IMR-90 (cell line): ENCODE data around the gene LRRC75A. TPM values are rescaled to one million over a fixed set of nuclear protein-coding genes. Genes with fewer than 3 reads are reported as not detected.

Experiments used
- ATAC-seq: fragments of 200-7000 bp; cut with Tn5 transposase; 2 replicates; pipeline ENCODE4 v1.9.1; 2020; ENCODE audit warnings: low read depth, mild to moderate bottlenecking, moderate library complexity
- BruUV-seq: library from RNA; stranded (reverse); fragments of 400-500 nt; replicated peaks from 2 replicates; lab custom pipeline; 2021; lab: Mats Ljungman, UMichigan
- CTCF ChIA-PET: fragments of 300-600 bp; formaldehyde crosslinking; extraction: SDS; loops from one replicate; lab custom pipeline; 2021; ENCODE audit warnings: antibody characterized with exemption; lab: Yijun Ruan, JAX
- POLR2A ChIA-PET: fragments of 300-600 bp; sonication (Branson Sonifier 250); formaldehyde crosslinking; loops from one replicate; lab custom pipeline; 2022; ENCODE audit warnings: antibody characterized with exemption; ENCODE audit not compliant: unreplicated experiment; lab: Charles Lee
- DNase-seq: peaks from one replicate; pipeline ENCODE4 v3.0.0; 2013
- H2AFZ ChIP-seq: replicated peaks from 2 replicates; pipeline ENCODE3; 2013; ENCODE audit warnings: low read length, mild to moderate bottlenecking; ENCODE audit not compliant: poor library complexity
- H2AK5ac ChIP-seq: 2 replicates; pipeline ENCODE4 v1.6.1; 2013; ENCODE audit warnings: low read depth, low read length, inconsistent platforms
- H2AK9ac ChIP-seq: replicated peaks from 2 replicates; pipeline ENCODE3; 2013; ENCODE audit warnings: mild to moderate bottlenecking, low read depth, low read length, moderate library complexity; ENCODE audit not compliant: poor library complexity
- H2BK120ac ChIP-seq: 2 replicates; pipeline ENCODE4 v1.6.1; 2013; ENCODE audit warnings: low read depth, low read length, inconsistent platforms
- H2BK15ac ChIP-seq: 3 replicates; pipeline ENCODE4 v1.6.1; 2013; ENCODE audit warnings: low read depth, low read length, inconsistent platforms
- H2BK20ac ChIP-seq: 2 replicates; pipeline ENCODE4 v1.6.1; 2013; ENCODE audit warnings: low read depth, mild to moderate bottlenecking, inconsistent platforms, low read length, moderate library complexity
- H2BK5ac ChIP-seq: 2 replicates; pipeline ENCODE4 v1.6.1; 2013; ENCODE audit warnings: mild to moderate bottlenecking, low read depth, low read length, inconsistent platforms; ENCODE audit not compliant: poor library complexity, severe bottlenecking
- H3K14ac ChIP-seq: replicated peaks from 2 replicates; pipeline ENCODE4 v1.6.1; 2013; ENCODE audit warnings: low read depth, low read length, inconsistent platforms
- H3K18ac ChIP-seq: 2 replicates; pipeline ENCODE4 v1.6.1; 2013; ENCODE audit warnings: low read depth, low read length, control low read depth
- H3K23ac ChIP-seq: 2 replicates; pipeline ENCODE4 v1.6.1; 2013; ENCODE audit warnings: low read depth, low read length, inconsistent platforms
- H3K27ac ChIP-seq: 2 replicates; pipeline ENCODE4 v1.5.1; 2013; ENCODE audit warnings: mild to moderate bottlenecking, control low read depth, low read length; ENCODE audit not compliant: insufficient read depth
- H3K27me3 ChIP-seq: 2 replicates; pipeline ENCODE4 v1.6.1; 2013; ENCODE audit warnings: low read length; ENCODE audit not compliant: control insufficient read depth, insufficient read depth
- H3K36me3 ChIP-seq: 2 replicates; pipeline ENCODE4 v1.6.1; 2013; ENCODE audit warnings: low read length, mixed read lengths; ENCODE audit not compliant: control insufficient read depth, insufficient read depth
- H3K4ac ChIP-seq: 2 replicates; pipeline ENCODE4 v1.6.1; 2013; ENCODE audit warnings: low read depth, low read length, inconsistent platforms
- H3K4me1 ChIP-seq: 2 replicates; pipeline ENCODE4 v1.6.1; 2013; ENCODE audit warnings: low read length, mixed read lengths; ENCODE audit not compliant: control insufficient read depth, insufficient read depth
- H3K4me2 ChIP-seq: 2 replicates; pipeline ENCODE4 v1.6.1; 2013; ENCODE audit warnings: low read depth, mild to moderate bottlenecking, control low read depth, low read length, moderate library complexity
- H3K4me3 ChIP-seq: 2 replicates; pipeline ENCODE4 v1.5.1; 2013; ENCODE audit warnings: low read depth, mild to moderate bottlenecking, control low read depth, low read length, moderate library complexity; ENCODE audit not compliant: insufficient read depth
- H3K56ac ChIP-seq: 2 replicates; pipeline ENCODE4 v1.6.1; 2013; ENCODE audit warnings: low read length, inconsistent platforms; ENCODE audit not compliant: insufficient read depth; ENCODE audit errors: extremely low read depth
- H3K79me1 ChIP-seq, 2 experiments: 2 replicates each; pipeline ENCODE4 v1.6.1; 2013; ENCODE audit warnings: low read length in 2 of 2, inconsistent platforms in 1 of 2, low read depth in 1 of 2
- H3K9ac ChIP-seq: 2 replicates; pipeline ENCODE4 v1.6.1; 2013; ENCODE audit warnings: low read depth, low read length, control low read depth
- H3K9me1 ChIP-seq: 2 replicates; pipeline ENCODE4 v1.6.1; 2013; ENCODE audit warnings: low read length, inconsistent platforms; ENCODE audit not compliant: insufficient read depth
- H3K9me3 ChIP-seq: 2 replicates; pipeline ENCODE4 v1.6.1; 2013; ENCODE audit warnings: low read length; ENCODE audit not compliant: control insufficient read depth, insufficient read depth
- H4K20me1 ChIP-seq: 2 replicates; pipeline ENCODE4 v1.6.1; 2013; ENCODE audit warnings: low read length, inconsistent platforms; ENCODE audit not compliant: insufficient read depth
- H4K5ac ChIP-seq: 2 replicates; pipeline ENCODE4 v1.6.1; 2013; ENCODE audit warnings: mild to moderate bottlenecking, low read depth, low read length, control low read depth
- H4K8ac ChIP-seq, 2 experiments: 2 replicates each; pipeline ENCODE4 v1.6.1; 2013; ENCODE audit warnings: low read depth in 2 of 2, low read length in 2 of 2, control low read depth in 1 of 2, inconsistent platforms in 1 of 2
- H4K91ac ChIP-seq: 2 replicates; pipeline ENCODE4 v1.6.1; 2013; ENCODE audit warnings: low read depth, low read length, inconsistent platforms; ENCODE audit not compliant: insufficient read depth
- BHLHE40 ChIP-seq: fragments of 150-350 bp; IDR thresholded peaks from 2 replicates; pipeline ENCODE4 v1.6.1; 2016; ENCODE audit warnings: mild to moderate bottlenecking, low read depth, low read length
- NFE2L2 ChIP-seq: fragments of 150-350 bp; IDR thresholded peaks from 2 replicates; pipeline ENCODE4 v1.6.1; 2016; ENCODE audit warnings: low read depth, mild to moderate bottlenecking, low read length
- RAD21 ChIP-seq: IDR thresholded peaks from 2 replicates; pipeline ENCODE4 v1.6.1; 2012; ENCODE audit warnings: low read length, improper control_type of control experiment
- RFX5 ChIP-seq: IDR thresholded peaks from 2 replicates; pipeline ENCODE4 v1.8.0; 2012; ENCODE audit warnings: low read depth, mild to moderate bottlenecking, low read length, moderate library complexity
- USF2 ChIP-seq: fragments of 150-350 bp; IDR thresholded peaks from 2 replicates; pipeline ENCODE4 v1.6.1; 2017; ENCODE audit warnings: mild to moderate bottlenecking, antibody characterized with exemption, low read length, low read depth
- WGBS, 2 experiments: methylation state at CpG; one replicate each; pipeline versions ENCODE4 v1.1.5 to v1.1.7; 2013; ENCODE audit warnings: missing lambda C conversion rate in 2 of 2; ENCODE audit not compliant: insufficient read length in 1 of 2; ENCODE audit errors: extremely low coverage in 2 of 2; 5-methylcytosine and 5-hydroxymethylcytosine counted together
- dilution Hi-C: fragments of 300-500 bp; cut with HindIII; formaldehyde crosslinking; loops from one replicate; pipeline ENCODE4 v1.14.3; 2018; ENCODE audit warnings: low sequenced_read_pairs; ENCODE audit not compliant: unreplicated experiment
- in situ Hi-C: fragments of 300-500 bp; cut with MboI; formaldehyde crosslinking; loops from 3 replicates; pipeline ENCODE4 v1.14.3; 2019; ENCODE audit warnings: low sequenced_read_pairs, inconsistent platforms, mixed read lengths
- intact Hi-C: fragments of 100-400 bp; cut with micrococcal nuclease; formaldehyde crosslinking; loops from 2 replicates; pipeline ENCODE4 v1.10.0; 2022
- polyA plus RNA-seq, 3 experiments: library from polyadenylated mRNA; depleted of rRNA; stranded (reverse); fragments of >200 nt; gene quantifications; 2 replicates each; pipeline ENCODE4 v1.2.3, GENCODE V29; 2012; ENCODE audit warnings: low replicate concordance in 1 of 3
- total RNA-seq: library from RNA; depleted of rRNA; stranded (reverse); fragments of >200 nt; gene quantifications from 2 replicates; pipeline ENCODE4 v1.2.3, GENCODE V29; 2012

Gene LRRC75A
- total and polyA plus RNA-seq, 2 of the 4 experiments (the other 2 are of a cell fraction), result 0.72 to 1.0 TPM

- ATAC-seq (no peak), DNase-seq (no peak)
- Histone ChIP-seq H2BK20ac (no peak overlapping the region), H2BK15ac (no peak overlapping the region), H3K4me3 (no peak overlapping the region), H2BK5ac (no peak overlapping the region), H3K9me1 (peaks cover 6% of the 10 kb centered on the region; the same call in 1 of the 2 replicates), H4K20me1 (no peaks in the 10 kb centered on the region; the same call in 1 of the 2 replicates), H2AK9ac (no peak overlapping the region), H3K79me1 (peaks cover 0 to 21% of the 10 kb centered on the region in 2 experiments; a peak in 2 of 4 replicates), H3K4me1 (peaks cover 5% of the 10 kb centered on the region), H3K27me3 (no peaks in the 10 kb centered on the region), H3K27ac (no peak overlapping the region), H3K4ac (no peak overlapping the region), H4K5ac (no peak overlapping the region), H3K4me2 (no peak overlapping the region), H2BK120ac (no peak overlapping the region), H3K14ac (no peak overlapping the region), H3K9ac (no peak overlapping the region), H3K18ac (no peak overlapping the region), H4K91ac (no peak overlapping the region), H2AK5ac (no peak overlapping the region), H3K9me3 (no peaks in the 10 kb centered on the region), H3K36me3 (peaks cover 10% of the 10 kb centered on the region; the same call in 1 of the 2 replicates), H4K8ac (no peak overlapping the region), H3K23ac (no peak overlapping the region), H2AFZ (no peak overlapping the region), H3K56ac (no peak overlapping the region)
- BruUV-seq, result no TSS peak
- in situ Hi-C loops (no loop called here), intact Hi-C loops (no loop called here), dilution Hi-C loops (no loop called here)
- TF ChIP-seq RFX5 (no peak), USF2 (no peak), NFE2L2 (no peak), BHLHE40 (no peak), RAD21 (no peak)
- 89% methylated on average over 1 of the region's 6 CpGs; no CpG with 5 or more reads in 1 of the 2 experiments for WGBS, 2 experiments
- ChIA-PET CTCF (no interaction called here), POLR2A (no interaction called here)
Measured at GRCh38 chr17:16430650-16431049, 61.3 kb downstream of the LRRC75A start.
